IMR-90 (cell line): ENCODE data around the gene GTF2F1. TPM values are rescaled to one million over a fixed set of nuclear protein-coding genes. Genes with fewer than 3 reads are reported as not detected.

Experiments
- ATAC-seq: fragments of 200-7000 bp; cut with Tn5 transposase; 2 replicates; pipeline ENCODE4 v1.9.1; 2020; ENCODE audit warnings: low read depth, mild to moderate bottlenecking, moderate library complexity
- BruUV-seq: library from RNA; stranded (reverse); fragments of 400-500 nt; replicated peaks from 2 replicates; lab custom pipeline; 2021; lab: Mats Ljungman, UMichigan
- CTCF ChIA-PET: fragments of 300-600 bp; formaldehyde crosslinking; extraction: SDS; loops from one replicate; lab custom pipeline; 2021; ENCODE audit warnings: antibody characterized with exemption; lab: Yijun Ruan, JAX
- POLR2A ChIA-PET: fragments of 300-600 bp; sonication (Branson Sonifier 250); formaldehyde crosslinking; loops from one replicate; lab custom pipeline; 2022; ENCODE audit warnings: antibody characterized with exemption; ENCODE audit not compliant: unreplicated experiment; lab: Charles Lee
- DNase-seq: peaks from one replicate; pipeline ENCODE4 v3.0.0; 2013
- H2AFZ ChIP-seq: replicated peaks from 2 replicates; pipeline ENCODE3; 2013; ENCODE audit warnings: low read length, mild to moderate bottlenecking; ENCODE audit not compliant: poor library complexity
- H2AK5ac ChIP-seq: 2 replicates; pipeline ENCODE4 v1.6.1; 2013; ENCODE audit warnings: low read depth, low read length, inconsistent platforms
- H2AK9ac ChIP-seq: replicated peaks from 2 replicates; pipeline ENCODE3; 2013; ENCODE audit warnings: mild to moderate bottlenecking, low read depth, low read length, moderate library complexity; ENCODE audit not compliant: poor library complexity
- H2BK120ac ChIP-seq: 2 replicates; pipeline ENCODE4 v1.6.1; 2013; ENCODE audit warnings: low read depth, low read length, inconsistent platforms
- H2BK15ac ChIP-seq: 3 replicates; pipeline ENCODE4 v1.6.1; 2013; ENCODE audit warnings: low read depth, low read length, inconsistent platforms
- H2BK20ac ChIP-seq: 2 replicates; pipeline ENCODE4 v1.6.1; 2013; ENCODE audit warnings: low read depth, mild to moderate bottlenecking, inconsistent platforms, low read length, moderate library complexity
- H2BK5ac ChIP-seq: 2 replicates; pipeline ENCODE4 v1.6.1; 2013; ENCODE audit warnings: mild to moderate bottlenecking, low read depth, low read length, inconsistent platforms; ENCODE audit not compliant: poor library complexity, severe bottlenecking
- H3K14ac ChIP-seq: replicated peaks from 2 replicates; pipeline ENCODE4 v1.6.1; 2013; ENCODE audit warnings: low read depth, low read length, inconsistent platforms
- H3K18ac ChIP-seq: 2 replicates; pipeline ENCODE4 v1.6.1; 2013; ENCODE audit warnings: low read depth, low read length, control low read depth
- H3K23ac ChIP-seq: 2 replicates; pipeline ENCODE4 v1.6.1; 2013; ENCODE audit warnings: low read depth, low read length, inconsistent platforms
- H3K27ac ChIP-seq: 2 replicates; pipeline ENCODE4 v1.5.1; 2013; ENCODE audit warnings: mild to moderate bottlenecking, control low read depth, low read length; ENCODE audit not compliant: insufficient read depth
- H3K27me3 ChIP-seq: 2 replicates; pipeline ENCODE4 v1.6.1; 2013; ENCODE audit warnings: low read length; ENCODE audit not compliant: control insufficient read depth, insufficient read depth
- H3K36me3 ChIP-seq: 2 replicates; pipeline ENCODE4 v1.6.1; 2013; ENCODE audit warnings: low read length, mixed read lengths; ENCODE audit not compliant: control insufficient read depth, insufficient read depth
- H3K4ac ChIP-seq: 2 replicates; pipeline ENCODE4 v1.6.1; 2013; ENCODE audit warnings: low read depth, low read length, inconsistent platforms
- H3K4me1 ChIP-seq: 2 replicates; pipeline ENCODE4 v1.6.1; 2013; ENCODE audit warnings: low read length, mixed read lengths; ENCODE audit not compliant: control insufficient read depth, insufficient read depth
- H3K4me2 ChIP-seq: 2 replicates; pipeline ENCODE4 v1.6.1; 2013; ENCODE audit warnings: low read depth, mild to moderate bottlenecking, control low read depth, low read length, moderate library complexity
- H3K4me3 ChIP-seq: 2 replicates; pipeline ENCODE4 v1.5.1; 2013; ENCODE audit warnings: low read depth, mild to moderate bottlenecking, control low read depth, low read length, moderate library complexity; ENCODE audit not compliant: insufficient read depth
- H3K56ac ChIP-seq: 2 replicates; pipeline ENCODE4 v1.6.1; 2013; ENCODE audit warnings: low read length, inconsistent platforms; ENCODE audit not compliant: insufficient read depth; ENCODE audit errors: extremely low read depth
- H3K79me1 ChIP-seq, 2 experiments: 2 replicates each; pipeline ENCODE4 v1.6.1; 2013; ENCODE audit warnings: low read length in 2 of 2, inconsistent platforms in 1 of 2, low read depth in 1 of 2
- H3K9ac ChIP-seq: 2 replicates; pipeline ENCODE4 v1.6.1; 2013; ENCODE audit warnings: low read depth, low read length, control low read depth
- H3K9me1 ChIP-seq: 2 replicates; pipeline ENCODE4 v1.6.1; 2013; ENCODE audit warnings: low read length, inconsistent platforms; ENCODE audit not compliant: insufficient read depth
- H3K9me3 ChIP-seq: 2 replicates; pipeline ENCODE4 v1.6.1; 2013; ENCODE audit warnings: low read length; ENCODE audit not compliant: control insufficient read depth, insufficient read depth
- H4K20me1 ChIP-seq: 2 replicates; pipeline ENCODE4 v1.6.1; 2013; ENCODE audit warnings: low read length, inconsistent platforms; ENCODE audit not compliant: insufficient read depth
- H4K5ac ChIP-seq: 2 replicates; pipeline ENCODE4 v1.6.1; 2013; ENCODE audit warnings: mild to moderate bottlenecking, low read depth, low read length, control low read depth
- H4K8ac ChIP-seq, 2 experiments: 2 replicates each; pipeline ENCODE4 v1.6.1; 2013; ENCODE audit warnings: low read depth in 2 of 2, low read length in 2 of 2, control low read depth in 1 of 2, inconsistent platforms in 1 of 2
- H4K91ac ChIP-seq: 2 replicates; pipeline ENCODE4 v1.6.1; 2013; ENCODE audit warnings: low read depth, low read length, inconsistent platforms; ENCODE audit not compliant: insufficient read depth
- BHLHE40 ChIP-seq: fragments of 150-350 bp; IDR thresholded peaks from 2 replicates; pipeline ENCODE4 v1.6.1; 2016; ENCODE audit warnings: mild to moderate bottlenecking, low read depth, low read length
- CEBPB ChIP-seq: IDR thresholded peaks from 2 replicates; pipeline ENCODE4 v1.6.1; 2012; ENCODE audit warnings: low read depth, low read length, improper control_type of control experiment
- CHD1 ChIP-seq: IDR thresholded peaks from 2 replicates; pipeline ENCODE4 v1.6.1; 2012; ENCODE audit warnings: low read depth, low read length, improper control_type of control experiment
- FOS ChIP-seq: fragments of 150-350 bp; IDR thresholded peaks from 2 replicates; pipeline ENCODE4 v1.6.1; 2016; ENCODE audit warnings: low read depth, low read length
- MAFK ChIP-seq: IDR thresholded peaks from 2 replicates; pipeline ENCODE4 v1.6.1; 2012; ENCODE audit warnings: low read depth, low read length, improper control_type of control experiment
- MAZ ChIP-seq: IDR thresholded peaks from 2 replicates; pipeline ENCODE4 v1.6.1; 2012; ENCODE audit warnings: low read depth, mild to moderate bottlenecking, low read length, improper control_type of control experiment, moderate library complexity, borderline replicate concordance
- MXI1 ChIP-seq: IDR thresholded peaks from 2 replicates; pipeline ENCODE4 v1.6.1; 2012; ENCODE audit warnings: low read depth, mild to moderate bottlenecking, low read length, moderate library complexity, borderline replicate concordance
- POLR2A ChIP-seq: IDR thresholded peaks from 2 replicates; pipeline ENCODE4 v1.6.1; 2012; ENCODE audit warnings: mild to moderate bottlenecking, low read depth, low read length
- RAD21 ChIP-seq: IDR thresholded peaks from 2 replicates; pipeline ENCODE4 v1.6.1; 2012; ENCODE audit warnings: low read length, improper control_type of control experiment
- RCOR1 ChIP-seq: IDR thresholded peaks from 2 replicates; pipeline ENCODE4 v1.6.1; 2012; ENCODE audit warnings: mild to moderate bottlenecking, low read length, improper control_type of control experiment; ENCODE audit not compliant: insufficient replicate concordance
- RFX5 ChIP-seq: IDR thresholded peaks from 2 replicates; pipeline ENCODE4 v1.8.0; 2012; ENCODE audit warnings: low read depth, mild to moderate bottlenecking, low read length, moderate library complexity
- SMC3 ChIP-seq: fragments of 150-350 bp; IDR thresholded peaks from 2 replicates; pipeline ENCODE4 v1.6.1; 2016; ENCODE audit warnings: low read depth, mild to moderate bottlenecking, antibody characterized with exemption, low read length, moderate library complexity
- WGBS, 2 experiments: methylation state at CpG; one replicate each; pipeline versions ENCODE4 v1.1.5 to v1.1.7; 2013; ENCODE audit warnings: missing lambda C conversion rate in 2 of 2; ENCODE audit not compliant: insufficient read length in 1 of 2; ENCODE audit errors: extremely low coverage in 2 of 2; 5-methylcytosine and 5-hydroxymethylcytosine counted together
- dilution Hi-C: fragments of 300-500 bp; cut with HindIII; formaldehyde crosslinking; loops from one replicate; pipeline ENCODE4 v1.14.3; 2018; ENCODE audit warnings: low sequenced_read_pairs; ENCODE audit not compliant: unreplicated experiment
- in situ Hi-C: fragments of 300-500 bp; cut with MboI; formaldehyde crosslinking; loops from 3 replicates; pipeline ENCODE4 v1.14.3; 2019; ENCODE audit warnings: low sequenced_read_pairs, inconsistent platforms, mixed read lengths
- intact Hi-C: fragments of 100-400 bp; cut with micrococcal nuclease; formaldehyde crosslinking; loops from 2 replicates; pipeline ENCODE4 v1.10.0; 2022
- polyA plus RNA-seq, 3 experiments: library from polyadenylated mRNA; depleted of rRNA; stranded (reverse); fragments of >200 nt; gene quantifications; 2 replicates each; pipeline ENCODE4 v1.2.3, GENCODE V29; 2012; ENCODE audit warnings: low replicate concordance in 1 of 3
- total RNA-seq: library from RNA; depleted of rRNA; stranded (reverse); fragments of >200 nt; gene quantifications from 2 replicates; pipeline ENCODE4 v1.2.3, GENCODE V29; 2012
- TF ChIP-seq, protein P1 (sequence below): fragments of 150-350 bp; IDR thresholded peaks from 2 replicates; pipeline ENCODE4 v1.6.1; 2016; ENCODE audit warnings: low read depth, mild to moderate bottlenecking, low read length, moderate library complexity, borderline replicate concordance

The GTF2F1 gene
- total and polyA plus RNA-seq, 2 of the 4 experiments (the other 2 are of a cell fraction): 43.7 to 51.4 TPM

DNA sequence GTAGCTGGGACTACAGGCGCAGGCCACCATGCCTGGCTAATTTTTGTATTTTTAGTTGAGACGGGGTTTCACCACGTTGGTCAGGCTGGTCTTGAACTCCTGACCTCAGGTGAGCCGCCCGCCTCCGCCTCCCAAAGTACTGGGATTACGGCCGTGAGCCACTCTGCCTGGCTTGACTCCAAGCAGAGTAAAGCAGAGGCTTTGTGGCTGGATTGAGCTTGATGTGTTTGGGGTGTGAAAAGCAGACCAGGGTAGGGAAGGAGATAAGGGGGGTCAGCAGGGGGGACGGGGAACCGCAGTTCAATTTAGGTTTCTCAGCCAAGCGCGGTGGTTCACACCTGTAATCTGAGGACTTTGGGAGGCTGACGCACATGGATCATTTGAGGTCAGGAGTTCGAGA, 35.8 kb downstream of the GTF2F1 start:
- dilution Hi-C loops: no loop called here
- no peak overlapping the region for H3K4ac ChIP-seq
- no peak overlapping the region for H3K27ac ChIP-seq
- H3K18ac ChIP-seq: no peak overlapping the region
- no peaks in the 10 kb centered on the region for H3K9me3 ChIP-seq
- no peak overlapping the region for H2BK15ac ChIP-seq
- TF ChIP-seq BHLHE40 (no peak), SMC3 (no peak), FOS (no peak), MAFK (no peak), MAZ (no peak), RFX5 (no peak), POLR2A (no peak), RAD21 (no peak), CHD1 (no peak), MXI1 (no peak), CEBPB (no peak), RCOR1 (no peak)
- TF ChIP-seq, protein P1, sequence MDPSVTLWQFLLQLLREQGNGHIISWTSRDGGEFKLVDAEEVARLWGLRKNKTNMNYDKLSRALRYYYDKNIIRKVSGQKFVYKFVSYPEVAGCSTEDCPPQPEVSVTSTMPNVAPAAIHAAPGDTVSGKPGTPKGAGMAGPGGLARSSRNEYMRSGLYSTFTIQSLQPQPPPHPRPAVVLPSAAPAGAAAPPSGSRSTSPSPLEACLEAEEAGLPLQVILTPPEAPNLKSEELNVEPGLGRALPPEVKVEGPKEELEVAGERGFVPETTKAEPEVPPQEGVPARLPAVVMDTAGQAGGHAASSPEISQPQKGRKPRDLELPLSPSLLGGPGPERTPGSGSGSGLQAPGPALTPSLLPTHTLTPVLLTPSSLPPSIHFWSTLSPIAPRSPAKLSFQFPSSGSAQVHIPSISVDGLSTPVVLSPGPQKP: no peak
- no peak overlapping the region for H3K23ac ChIP-seq
- H2BK20ac ChIP-seq: no peak overlapping the region
- H3K9ac ChIP-seq: no peak overlapping the region
- no TSS peak for BruUV-seq
- WGBS, 2 experiments: 56% methylated on average over 2 of the region's 14 CpGs; no CpG with 5 or more reads in 1 of the 2 experiments
- no peaks in the 10 kb centered on the region for H3K9me1 ChIP-seq
- H3K56ac ChIP-seq: no peak overlapping the region
- H2AK5ac ChIP-seq: no peak overlapping the region
- no peak for DNase-seq
- no peak for ATAC-seq
- H3K4me2 ChIP-seq: no peak overlapping the region
- H3K36me3 ChIP-seq: no peaks in the 10 kb centered on the region
- H3K27me3 ChIP-seq: no peaks in the 10 kb centered on the region
- no peak overlapping the region for H2BK120ac ChIP-seq
- H3K4me1 ChIP-seq: no peaks in the 10 kb centered on the region; the same call in 1 of the 2 replicates
- H4K20me1 ChIP-seq: no peaks in the 10 kb centered on the region
- CTCF ChIA-PET: interaction anchor here (0.5 kb wide), 1 partner anchor 12 kb away, joined by 3 read pairs; no protein-coding TSS in a partner anchor
- POLR2A ChIA-PET: no interaction called here
- no peak overlapping the region for H2AK9ac ChIP-seq
- no peak overlapping the region for H2AFZ ChIP-seq
- intact Hi-C loops: no loop called here
- no peak overlapping the region for H3K14ac ChIP-seq
- peaks cover 0 to 12% of the 10 kb centered on the region in 2 experiments; a peak in 3 of 4 replicates for H3K79me1 ChIP-seq
- H2BK5ac ChIP-seq: no peak overlapping the region
- no peak overlapping the region for H4K8ac ChIP-seq
- H3K4me3 ChIP-seq: no peak overlapping the region
- no peak overlapping the region for H4K5ac ChIP-seq
- in situ Hi-C loops: no loop called here
- H4K91ac ChIP-seq: no peak overlapping the region
